Measurements from ENCODE around the gene NELL2.

DNA sequence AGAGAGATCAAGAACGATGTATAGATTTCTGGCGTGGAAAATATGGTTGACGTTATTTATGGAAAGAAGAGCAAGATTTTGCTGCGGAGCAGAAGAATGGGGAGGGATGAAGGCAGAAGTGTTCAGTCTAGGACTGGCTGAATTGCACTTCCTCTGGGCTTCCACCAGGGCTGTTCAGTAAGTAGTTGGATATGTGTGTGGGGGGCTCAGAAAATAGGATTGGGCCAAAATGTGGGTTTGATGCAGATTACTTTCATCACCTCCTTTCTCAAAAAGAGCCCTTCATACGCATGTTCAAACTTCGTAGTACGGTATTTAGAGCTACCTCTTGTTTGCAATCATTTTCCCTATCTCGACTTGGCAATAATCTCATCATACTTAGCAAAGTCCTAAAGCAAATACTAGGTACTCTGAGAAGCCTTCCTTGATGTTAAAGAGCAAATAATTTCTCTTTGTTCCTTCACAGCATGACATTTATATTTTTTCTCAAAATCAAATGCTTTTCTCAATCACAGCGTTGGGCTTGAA is 349.4 kb downstream of the NELL2 start:
- no peak for TF ChIP-seq EZH2 (IDR thresholded peaks at IDR 0.05; ENCODE audit: insufficient read depth, poor library complexity, severe bottlenecking)
- no peak for TF ChIP-seq EZH2phosphoT487 (IDR thresholded peaks at IDR 0.05; ENCODE audit: insufficient read depth, low read depth)
